Left ventricle myocardium superior (tissue), 1 donor: ENCODE data around the gene MASTL. TPM values are rescaled to one million over a fixed set of nuclear protein-coding genes. Genes with fewer than 3 reads are reported as not detected.

Source experiments
- ATAC-seq: fragments of 200-7000 bp; cut with Tn5 transposase; one replicate; pipeline ENCODE4 v1.9.1; 2020; ENCODE audit warnings: mild to moderate bottlenecking, moderate library complexity
- DNase-seq: peaks from one replicate; pipeline ENCODE4 v3.0.0-alpha.2; 2020
- intact Hi-C: fragments of 100-400 bp; cut with micrococcal nuclease; formaldehyde crosslinking; loops from one replicate; pipeline ENCODE4 v1.11.0; 2022
- total RNA-seq: library from RNA; stranded (reverse); fragmentation: NEBNext Ultra II Directional; extraction: Animal tissue kit (Norgen Biotek cat#: 25700); gene quantifications from one replicate; pipeline ENCODE4 v1.2.1, GENCODE V29; 2021
- donor health status: DM: no; HTN: yes; CAD: no; lungs with severe emphysema.

The MASTL gene
- total RNA-seq, 1 donor from 2014 or later = 1.4 TPM

GRCh38 chr10:27207350-27207749, 52.2 kb downstream of the MASTL start:
- DNase-seq (no peak), ATAC-seq (no peak)
- intact Hi-C loops = no loop called here

DNA sequence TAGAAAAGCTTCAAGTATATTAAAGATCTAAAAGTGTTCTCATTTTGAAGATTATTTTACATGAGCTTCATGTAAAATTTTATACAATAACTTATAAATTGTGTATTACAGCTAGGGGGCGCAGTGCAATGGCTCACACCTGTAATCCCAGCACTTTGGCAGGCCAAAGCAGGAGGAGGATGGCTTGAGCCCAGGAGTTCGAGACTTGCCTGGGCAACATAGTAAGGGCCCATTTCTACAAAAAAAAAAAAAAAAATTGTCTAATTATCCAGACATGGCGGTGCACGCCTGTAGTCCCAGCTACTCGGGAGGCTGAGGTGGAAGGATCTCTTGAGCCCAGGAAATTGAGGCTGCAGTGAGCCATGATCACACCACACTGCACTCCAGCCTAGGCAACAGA, 68.8 kb downstream of the MASTL start:
- intact Hi-C loops = no loop called here
- no peak for DNase-seq
- no peak for ATAC-seq

GRCh38 chr10:27225011-27225590, 69.9 kb downstream of the MASTL start:
- no peak for DNase-seq
- peak; percentile 15 for ATAC-seq
- intact Hi-C loops = no loop called here

- intact Hi-C loops = no loop called here
- DNase-seq (no peak), ATAC-seq (no peak)
Observed at GRCh38 chr10:27225642-27226257, 70.6 kb downstream of the MASTL start.

- no peak for ATAC-seq
- no peak for DNase-seq
- intact Hi-C loops = no loop called here
Observed at GRCh38 chr10:27230022-27230421, 74.9 kb downstream of the MASTL start.

DNA sequence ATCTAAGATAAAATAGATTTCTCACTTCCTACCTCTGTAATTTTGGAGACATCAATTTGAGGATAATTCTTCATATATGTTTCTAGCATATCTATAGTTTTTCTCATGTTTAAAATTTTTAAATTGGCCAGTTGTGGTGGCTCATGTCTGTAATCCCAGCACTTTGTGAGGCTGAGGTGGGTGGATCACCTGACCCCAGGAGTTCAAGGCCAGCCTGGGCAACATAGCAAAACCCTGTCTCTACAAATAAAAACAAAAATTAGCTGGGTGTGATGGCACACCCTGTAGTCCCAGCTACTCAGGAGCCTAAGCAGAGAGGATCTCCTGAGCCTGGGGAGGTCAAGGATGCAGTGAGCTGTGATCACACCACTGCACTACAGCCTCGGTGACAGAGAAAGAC, 80.6 kb downstream of the MASTL start:
- ATAC-seq (no peak), DNase-seq (no peak)
- intact Hi-C loops = no loop called here

Other genes with a start within 250 kb of the MASTL start
- gene ANKRD26, start 54.9 kb upstream of the MASTL start, total RNA-seq = 12.3 TPM
- 95.5 TPM for gene YME1L1, start 968 bp upstream of the MASTL start, total RNA-seq
- 87.7 TPM for gene ACBD5, start 85.4 kb downstream of the MASTL start, total RNA-seq